Right kidney (tissue), 1 donor: ENCODE measurements around the gene DMD.

Experiments
- DNase-seq: peaks from one replicate; pipeline ENCODE4 v3.0.0-alpha.2; 2016

Gene DMD

DNA sequence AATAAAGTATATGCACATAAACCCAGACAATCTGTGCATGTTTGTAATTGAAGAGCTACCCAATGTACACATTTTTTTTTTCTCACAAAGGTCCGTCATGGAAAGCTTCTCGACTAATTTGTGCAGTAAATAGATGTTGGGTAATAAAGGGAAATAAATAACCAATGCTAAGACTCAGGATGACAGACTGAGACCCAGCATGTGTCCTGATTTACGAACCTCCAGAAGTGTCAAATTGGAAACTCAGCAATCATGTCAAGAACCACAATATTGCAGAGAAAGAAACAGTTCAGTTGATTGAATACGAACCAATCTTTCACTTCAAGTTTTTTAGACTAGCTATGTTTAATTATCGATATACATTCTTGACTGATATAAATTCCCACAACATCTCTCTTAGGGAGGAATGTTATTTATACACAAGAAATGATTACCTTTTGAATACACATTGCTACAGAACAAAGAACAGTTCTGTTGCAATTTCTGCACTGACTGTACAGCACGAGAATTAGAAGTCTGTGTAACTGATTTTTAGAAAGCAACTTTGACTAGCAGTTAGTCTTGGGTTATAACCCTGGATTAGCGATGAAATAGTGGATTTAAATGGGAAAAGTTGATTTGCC lies 1513.9 kb downstream of the DMD start:
- no peak for DNase-seq

DNA sequence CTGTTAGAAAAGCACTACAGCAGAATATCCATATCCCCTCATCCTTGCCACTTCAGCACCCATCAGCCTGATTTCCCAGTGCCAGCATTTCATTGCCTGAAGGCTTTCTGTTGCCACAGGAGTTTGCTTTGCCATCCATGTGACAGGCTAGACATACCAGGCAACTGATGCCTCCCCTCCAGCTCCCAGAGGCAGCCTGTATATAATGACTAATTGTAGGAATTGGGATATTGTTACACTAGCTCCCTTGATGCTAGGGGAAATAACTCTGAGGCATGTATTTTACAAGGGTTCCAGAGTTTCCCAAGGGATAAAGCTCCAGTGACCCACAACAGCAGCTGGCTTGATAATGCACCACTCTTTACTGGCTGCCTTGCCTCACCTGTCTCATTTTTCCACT lies 1531.5 kb downstream of the DMD start:
- DNase-seq = no peak

DNA sequence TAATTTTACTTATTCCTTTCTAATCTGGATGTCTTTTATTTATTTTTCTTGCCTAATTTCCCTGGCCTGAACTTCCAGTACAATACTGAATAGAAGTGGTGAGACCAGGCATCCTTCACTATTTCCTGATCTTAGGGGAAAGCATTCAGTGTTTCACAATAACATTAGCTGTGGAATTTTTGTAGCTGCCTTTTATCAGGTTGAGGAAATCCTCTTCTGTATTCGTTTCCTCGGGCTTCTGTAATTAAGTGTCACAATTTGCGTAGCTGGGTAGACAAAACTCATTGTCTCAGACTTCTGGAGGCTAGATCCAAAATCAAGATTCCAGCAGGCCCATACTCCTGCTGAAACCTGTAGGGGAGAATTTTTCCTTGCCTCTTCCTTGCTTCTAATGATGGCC lies 1541.1 kb downstream of the DMD start:
- DNase-seq = no peak

DNA sequence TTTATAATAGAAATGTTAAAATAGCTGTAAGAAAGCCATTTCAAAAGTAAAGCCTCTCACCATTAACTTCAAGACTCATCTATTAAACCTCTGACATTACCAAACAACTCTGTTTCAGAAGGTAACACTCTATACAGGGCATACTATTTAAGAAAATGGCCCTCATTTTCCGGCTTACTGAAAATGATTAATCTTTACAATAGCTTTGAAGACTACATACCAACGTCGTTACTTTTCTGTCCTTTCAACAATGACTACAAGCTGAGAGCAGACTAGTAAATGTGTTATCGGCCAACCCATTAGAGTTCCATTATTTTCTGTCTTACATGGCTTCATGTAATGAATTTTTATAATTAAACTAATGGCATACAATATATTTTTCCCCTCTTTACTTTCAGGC lies 1545.9 kb downstream of the DMD start:
- no peak for DNase-seq

DNA sequence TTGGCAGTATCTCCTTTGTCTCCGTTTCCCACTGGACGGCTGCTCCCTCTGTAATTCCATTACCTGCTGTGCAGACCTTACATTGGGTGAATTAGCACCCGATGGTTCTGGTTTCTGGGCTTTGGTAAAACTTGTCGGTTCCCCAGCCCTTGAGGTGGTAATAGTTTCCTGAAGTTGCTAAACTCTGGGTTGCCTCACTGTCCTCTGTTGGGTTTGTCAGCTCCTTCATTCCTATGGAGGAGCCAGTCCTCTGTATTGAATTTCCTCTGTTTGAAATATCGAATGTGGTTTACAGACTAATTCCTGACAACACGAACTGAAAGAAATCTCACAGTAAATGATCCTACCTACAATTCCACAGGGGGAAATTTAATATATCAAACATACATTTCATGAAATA lies 1548.2 kb downstream of the DMD start:
- DNase-seq = no peak

DNA sequence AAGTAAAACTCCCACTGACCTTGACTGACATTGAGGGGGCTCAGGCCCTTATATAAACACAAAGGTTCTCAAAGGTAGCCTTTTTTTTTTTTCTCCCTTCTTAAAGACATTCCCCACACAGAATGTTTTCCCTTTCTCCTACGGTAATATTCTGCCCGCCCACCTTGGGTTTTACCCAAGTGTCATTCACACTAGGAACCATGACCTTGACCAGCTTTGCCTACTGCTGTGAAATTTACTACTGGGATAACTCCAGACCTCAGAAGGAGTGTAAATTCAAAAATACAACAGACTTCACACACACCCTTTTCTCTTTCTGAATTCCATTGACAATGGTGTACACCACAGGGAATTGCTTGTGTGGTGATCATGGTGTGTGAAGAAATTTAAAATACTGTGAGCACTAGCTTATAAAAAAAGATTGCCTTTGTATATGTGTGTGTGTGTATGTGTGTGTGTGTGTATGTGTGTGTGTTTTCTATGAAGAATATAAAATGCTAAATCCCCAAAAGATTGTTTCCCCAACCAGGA lies 1550.0 kb downstream of the DMD start:
- no peak for DNase-seq

DNA sequence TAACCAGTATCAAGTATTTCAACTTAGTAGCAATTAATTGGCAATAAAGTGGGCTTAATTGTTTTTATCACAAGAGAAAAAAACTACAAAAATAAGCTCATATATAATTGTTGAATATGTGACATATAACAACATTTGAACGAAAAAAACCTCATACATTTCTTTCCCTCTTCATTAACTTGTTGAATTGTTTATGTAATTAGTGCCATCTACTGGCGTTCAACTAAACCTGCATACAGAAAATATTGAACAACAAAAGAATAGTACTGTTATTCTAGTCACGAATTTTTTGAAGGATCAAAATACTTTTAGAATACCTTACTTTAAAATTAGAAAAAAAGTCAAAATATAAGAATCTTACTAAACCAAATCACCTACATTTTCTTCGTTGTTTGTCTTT lies 1553.0 kb downstream of the DMD start:
- DNase-seq = no peak

DNA sequence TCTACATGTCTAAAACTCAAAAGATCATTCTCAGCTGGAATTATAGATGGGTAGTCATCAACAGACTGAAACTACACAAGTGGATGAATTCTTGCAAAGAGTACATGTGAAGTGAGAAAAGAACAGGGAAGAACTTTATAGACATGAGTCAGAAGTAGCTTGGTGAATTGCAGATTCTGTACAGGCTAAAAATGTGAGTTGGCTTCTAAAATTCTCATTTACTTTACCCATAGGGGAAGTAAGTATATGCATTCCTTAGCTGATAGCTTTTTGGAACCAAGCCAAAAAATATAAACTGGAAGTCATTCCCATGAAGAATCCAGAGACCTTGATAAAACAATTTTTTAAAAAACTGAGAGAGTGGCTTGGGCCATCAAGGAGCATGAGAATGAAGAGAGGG lies 1555.3 kb downstream of the DMD start:
- DNase-seq = no peak

DNA sequence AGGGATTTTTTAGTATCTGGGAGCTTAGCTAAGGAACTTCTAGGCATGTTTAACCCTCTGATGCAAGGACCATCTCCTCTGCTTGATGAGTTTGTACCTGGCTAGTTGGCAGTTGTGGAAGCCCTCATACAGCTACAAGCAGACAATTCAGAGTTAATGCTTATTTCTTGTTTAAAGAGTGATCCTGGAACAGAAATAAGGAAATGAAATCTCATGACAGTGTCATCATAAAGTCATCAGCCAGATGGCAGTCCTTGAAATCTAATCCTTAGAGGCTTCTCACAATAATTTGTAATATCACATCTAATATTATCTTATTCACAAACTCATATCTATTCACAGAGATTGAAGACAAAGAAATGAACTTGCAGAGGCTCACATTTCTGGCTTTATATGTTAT lies 1557.9 kb downstream of the DMD start:
- DNase-seq = no peak

DNA sequence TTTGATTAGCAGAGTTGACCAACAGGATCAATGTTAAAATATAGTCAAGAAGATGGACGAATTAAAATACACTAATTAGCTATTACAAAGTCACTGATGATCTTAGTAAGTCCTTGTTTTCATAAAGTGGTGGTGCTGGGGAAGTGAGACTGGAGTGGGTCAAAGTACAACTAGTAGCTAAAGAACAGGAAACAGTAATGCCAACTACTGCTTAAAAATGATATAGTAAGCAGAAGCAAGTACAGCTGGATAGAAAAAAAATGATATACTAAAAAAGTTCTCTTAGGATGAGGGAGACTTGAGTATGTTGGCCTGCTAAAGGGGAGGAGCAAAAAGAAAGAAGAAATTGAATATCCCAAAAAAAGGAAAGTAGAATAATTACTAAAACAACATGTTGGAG lies 1558.7 kb downstream of the DMD start:
- no peak for DNase-seq

DNA sequence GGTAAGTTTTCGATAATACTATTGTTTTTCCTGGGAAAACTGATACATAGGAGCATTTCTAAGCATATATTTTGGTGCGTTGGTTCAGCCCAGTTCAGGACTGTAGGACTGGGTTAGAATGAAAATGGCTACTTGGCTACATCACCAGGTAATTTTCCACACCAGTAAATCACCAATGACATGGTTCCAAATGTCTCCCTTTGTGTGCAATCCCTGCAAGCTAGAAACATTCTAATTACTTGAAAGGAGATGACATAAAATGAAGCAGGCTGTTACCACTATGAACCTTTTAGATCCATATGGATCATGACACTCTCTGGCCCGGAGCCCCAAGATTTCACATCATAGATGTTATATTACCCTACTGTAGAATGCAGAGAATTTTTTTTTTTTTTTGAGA lies 1562.1 kb downstream of the DMD start:
- no peak for DNase-seq

DNA sequence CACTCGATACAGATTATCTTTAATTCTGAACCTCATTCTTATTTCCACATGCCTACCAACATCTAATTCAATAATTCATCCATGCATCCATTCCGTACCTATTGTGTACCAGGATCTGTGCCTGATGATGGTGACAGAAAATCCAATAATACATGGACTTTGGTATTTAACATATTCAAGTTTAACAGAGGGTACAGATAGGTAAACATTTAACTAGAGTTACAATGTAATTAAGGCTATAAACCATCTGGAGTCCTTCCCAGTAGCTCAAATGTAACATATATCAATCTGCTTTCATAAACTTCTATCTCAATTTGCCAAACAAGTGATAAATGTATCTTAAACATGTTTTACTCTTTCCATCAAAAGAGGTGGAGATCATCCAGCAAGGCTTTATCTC lies 1578.0 kb downstream of the DMD start:
- DNase-seq = no peak

DNA sequence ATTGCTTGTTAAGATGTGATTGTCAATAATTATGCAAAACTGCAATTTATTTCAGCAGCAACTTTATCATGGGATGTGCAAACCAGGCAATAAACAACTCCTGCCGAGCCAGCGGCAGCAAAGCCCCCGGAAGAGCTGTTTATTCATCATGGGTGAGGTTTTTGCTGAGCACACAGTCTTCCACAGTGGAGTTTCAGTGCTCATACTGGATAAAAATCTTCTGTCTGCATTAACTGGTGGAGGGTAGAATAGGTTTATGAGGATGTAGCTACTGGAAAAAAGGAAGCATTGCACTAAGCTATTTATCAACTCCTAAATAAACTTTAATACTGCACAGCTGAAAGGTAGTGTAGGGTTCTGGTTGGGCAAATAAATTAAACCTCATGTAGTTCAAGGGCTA lies 1582.2 kb downstream of the DMD start:
- DNase-seq = no peak

DNA sequence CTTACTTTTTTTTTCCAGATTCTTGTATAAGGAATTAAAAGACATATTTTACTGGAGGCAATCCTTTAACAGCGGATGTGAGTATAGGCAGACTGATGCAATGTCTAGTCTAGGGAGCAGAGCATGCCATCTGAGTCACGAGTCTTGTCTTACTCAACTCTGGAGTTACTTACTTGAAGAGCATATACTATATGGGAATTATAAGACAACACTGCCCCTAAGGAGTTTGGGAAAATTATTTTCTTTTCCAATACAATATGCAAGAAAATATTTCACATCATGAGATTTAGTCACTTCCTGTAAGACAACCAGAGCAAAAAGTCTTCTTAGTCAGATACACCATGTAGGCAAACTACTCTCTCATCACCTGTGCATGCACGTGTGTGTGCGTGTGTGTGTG lies 1602.2 kb downstream of the DMD start:
- DNase-seq = no peak

DNA sequence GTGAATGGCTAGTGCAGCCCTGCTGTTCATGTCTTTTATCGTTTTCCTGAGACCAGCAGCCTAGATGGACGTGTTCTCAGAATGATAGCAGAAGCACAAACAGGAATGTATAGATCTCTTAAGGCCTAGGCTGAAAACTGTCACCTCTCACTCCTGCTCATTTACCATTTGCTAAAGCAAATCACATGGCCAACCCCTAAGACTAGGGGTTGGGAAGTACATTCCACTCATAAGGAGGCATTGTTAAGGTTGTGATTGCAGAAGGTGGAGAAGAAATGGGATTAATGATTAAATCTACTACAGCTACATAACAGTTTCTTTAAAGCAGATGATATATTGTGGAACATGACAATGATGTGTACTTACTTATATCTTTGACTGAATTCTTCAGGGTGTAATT lies 1602.7 kb downstream of the DMD start:
- no peak for DNase-seq

DNA sequence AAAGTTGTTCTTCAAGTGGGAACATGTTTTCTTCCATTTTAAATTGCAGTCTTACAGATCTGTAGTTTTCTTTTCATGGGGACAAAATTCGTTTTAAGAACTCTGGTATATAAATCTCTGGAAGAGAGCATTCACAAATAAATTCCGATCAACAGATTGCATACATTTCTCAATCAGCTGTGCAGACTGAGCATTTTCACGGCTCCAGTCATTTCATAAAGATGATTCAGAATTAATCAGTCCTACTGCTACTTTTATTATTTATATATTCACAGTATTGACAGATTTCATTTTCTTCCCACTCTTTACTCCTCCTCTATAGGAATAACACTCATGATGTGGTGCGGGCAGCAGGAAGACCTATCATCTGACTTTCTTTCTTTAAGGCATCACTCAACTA lies 1604.6 kb downstream of the DMD start:
- DNase-seq = no peak

DNA sequence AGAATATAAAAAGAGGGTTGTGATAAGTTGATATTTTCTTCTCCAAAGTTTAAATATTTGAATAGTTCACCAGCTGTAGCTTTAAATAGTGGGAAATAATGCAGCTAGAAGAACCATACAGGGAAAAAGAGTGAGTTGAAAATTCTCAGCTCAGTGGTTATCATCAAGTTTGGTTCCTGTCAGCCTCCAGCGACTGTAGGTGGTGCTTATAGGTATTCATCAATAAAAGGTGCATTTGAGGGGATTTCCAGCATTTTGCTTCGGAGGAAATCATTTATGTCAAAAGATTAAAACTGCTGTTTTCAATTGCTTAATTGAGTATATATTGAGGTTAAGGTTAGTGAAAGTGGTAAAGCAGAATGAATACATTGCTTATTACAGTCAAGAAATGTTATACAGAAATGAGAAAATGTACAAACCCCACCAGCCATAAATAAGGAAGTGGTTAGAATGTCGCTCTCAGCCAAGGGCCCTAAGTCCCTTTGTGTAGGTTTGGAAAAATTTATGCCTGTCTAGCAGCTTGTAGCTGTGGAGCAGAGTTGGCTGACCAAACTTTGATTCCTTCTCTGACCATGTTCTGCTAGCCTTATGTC lies 1606.6 kb downstream of the DMD start:
- DNase-seq = no peak

DNA sequence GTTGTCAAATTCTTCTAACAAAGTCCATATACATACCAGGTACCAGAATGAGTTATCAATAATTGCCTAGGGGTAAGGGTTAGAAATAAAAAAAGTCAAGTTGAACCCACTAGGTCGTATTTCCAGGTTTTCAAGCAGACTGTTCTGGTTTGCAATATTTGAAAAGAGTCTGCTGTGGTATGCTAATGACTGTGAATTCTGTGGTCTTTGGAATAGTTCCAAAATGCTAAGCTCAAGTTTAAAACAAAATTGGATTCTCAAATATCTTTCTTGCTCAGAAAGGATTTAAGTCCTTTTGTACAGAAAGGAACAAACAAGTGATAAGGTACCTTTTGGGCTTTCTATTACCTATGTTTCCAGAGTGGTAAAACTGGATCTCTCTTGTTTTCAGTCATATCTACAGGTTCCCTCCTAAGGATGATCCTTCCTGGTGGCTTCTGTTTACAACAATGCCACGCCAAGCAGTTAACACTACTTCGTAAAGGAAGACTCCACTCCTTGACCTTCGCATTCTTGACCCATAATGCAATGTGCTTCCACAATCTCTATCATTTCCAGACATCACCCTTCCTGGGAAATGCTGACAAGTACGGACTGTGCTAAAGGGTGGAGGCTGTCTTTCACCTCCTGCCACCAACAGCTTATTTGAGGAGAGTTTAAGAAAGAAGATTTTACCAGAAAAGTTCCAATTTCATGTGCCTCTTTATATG lies 1607.8 kb downstream of the DMD start:
- DNase-seq = no peak

DNA sequence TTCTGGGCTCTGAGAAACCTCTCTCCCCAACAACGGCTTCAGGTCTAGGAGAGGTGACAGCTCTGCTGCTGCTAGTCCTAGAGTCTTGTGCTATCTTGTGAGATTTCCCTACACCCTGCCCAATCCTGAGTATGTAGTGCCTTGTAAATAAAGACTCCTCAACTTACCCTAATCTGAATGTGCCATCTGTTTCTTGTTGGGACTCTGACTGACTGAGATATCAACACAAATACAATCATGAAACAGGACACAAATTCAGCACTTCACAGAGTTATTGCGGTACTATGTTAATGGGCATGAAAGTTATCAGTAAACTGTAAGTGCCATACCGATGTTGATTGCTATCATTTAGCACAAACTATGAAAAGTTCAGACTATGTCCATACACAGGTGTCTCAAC lies 1610.5 kb downstream of the DMD start:
- DNase-seq = no peak

DNA sequence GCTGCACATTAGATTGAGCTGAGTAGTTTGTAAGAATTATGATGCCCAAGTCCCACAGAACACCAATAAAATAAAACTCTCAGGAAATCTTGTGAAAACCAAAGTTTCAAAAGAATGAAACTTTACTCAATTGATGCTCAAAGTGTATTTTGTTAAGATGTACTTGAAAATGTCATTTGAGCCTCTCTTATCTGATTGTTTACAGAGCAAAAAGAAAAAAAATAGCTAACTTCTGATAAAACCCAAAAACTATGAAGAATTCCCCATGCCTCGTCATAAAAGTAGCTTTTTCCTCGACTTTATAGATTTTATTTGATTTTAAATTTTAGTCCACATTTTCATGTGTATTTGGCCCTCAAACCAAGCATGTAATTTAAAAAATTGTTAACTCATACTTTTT lies 1618.0 kb downstream of the DMD start:
- no peak for DNase-seq

DNA sequence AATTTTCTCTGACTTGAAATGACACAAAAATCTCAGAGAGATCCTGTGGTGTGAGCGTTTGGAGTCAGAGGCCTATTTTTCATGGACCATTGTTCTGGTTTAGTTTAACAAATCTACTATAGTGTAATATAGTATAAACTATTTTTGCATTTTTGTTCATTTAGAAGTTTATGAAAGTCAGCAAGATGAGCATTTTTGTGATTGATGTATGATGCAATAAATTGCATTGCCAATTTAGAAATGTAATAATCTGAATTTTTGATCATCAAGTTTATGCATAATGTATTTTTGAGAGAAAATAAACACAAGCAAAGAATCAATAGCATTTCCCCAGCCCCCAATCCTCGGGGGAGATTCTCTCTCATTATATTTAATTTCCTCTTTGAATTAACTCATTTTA lies 1620.0 kb downstream of the DMD start:
- DNase-seq = no peak

DNA sequence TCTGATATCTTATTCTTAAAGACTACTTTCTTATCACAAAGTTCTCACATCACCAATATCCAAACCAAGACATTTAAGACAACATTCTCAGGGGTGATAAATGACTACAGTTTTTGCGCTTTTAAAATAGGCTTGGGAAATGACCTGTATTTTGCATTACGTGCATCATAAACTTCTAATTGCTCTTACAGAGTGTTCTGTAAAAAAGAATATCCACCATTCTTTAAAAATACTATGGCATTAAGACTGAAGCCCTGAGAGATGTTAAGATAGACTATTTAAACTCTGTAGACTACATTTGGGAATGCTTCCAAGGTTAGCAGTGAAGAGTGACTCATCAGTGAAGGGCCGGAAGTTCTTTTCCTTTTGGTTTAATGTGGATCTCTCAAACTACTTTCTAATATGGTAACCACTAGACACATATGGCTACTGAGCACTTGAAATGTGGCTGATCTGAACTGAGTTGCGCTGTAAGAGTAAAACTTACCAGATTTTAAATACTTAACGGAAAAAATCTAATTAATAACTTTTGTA lies 1620.7 kb downstream of the DMD start:
- DNase-seq = no peak

DNA sequence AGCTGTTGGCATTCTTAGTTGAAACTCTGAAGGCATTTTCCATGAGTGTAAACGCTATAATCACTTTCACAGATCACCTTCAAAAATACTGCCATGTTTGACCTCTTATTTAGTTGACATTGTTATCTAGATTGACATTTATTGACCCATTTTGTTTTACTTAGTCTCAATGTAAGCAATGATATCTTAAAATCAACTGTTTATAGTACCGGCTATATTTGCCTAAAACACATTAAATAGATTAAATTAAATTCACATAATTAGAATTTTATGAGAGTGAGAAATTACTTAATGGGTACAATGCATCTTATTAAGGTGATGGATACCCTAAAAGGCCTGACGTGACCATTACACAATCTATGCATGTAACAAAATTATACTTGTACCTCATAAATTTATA lies 1621.8 kb downstream of the DMD start:
- DNase-seq = no peak

DNA sequence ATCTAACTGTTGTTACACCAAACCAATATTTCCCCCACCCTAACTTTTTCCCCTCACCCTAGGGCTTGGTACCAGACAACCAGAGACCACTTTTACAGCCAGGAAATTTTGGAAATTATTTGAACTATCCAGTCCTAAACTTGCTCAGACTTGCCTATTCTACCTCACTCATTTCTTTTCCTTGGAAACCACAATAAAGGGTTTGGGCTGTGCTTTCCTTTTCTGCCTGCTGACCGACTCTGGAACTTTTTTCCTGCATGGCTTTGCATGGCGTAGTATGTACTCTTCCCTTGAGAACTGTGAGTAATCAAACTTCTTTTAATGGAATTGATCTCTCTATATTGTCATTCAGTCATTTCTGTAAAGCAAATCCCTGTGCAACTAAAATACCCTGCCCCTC lies 1623.0 kb downstream of the DMD start:
- DNase-seq = no peak
